Measurements from ENCODE around the gene SLC25A42. TPM values are rescaled to one million over a fixed set of nuclear protein-coding genes. Genes with fewer than 3 reads are reported as not detected.

Gene SLC25A42
- total RNA-seq, 4 donors from 2014 or later, result 4.1 to 17.3 (median 8.1) TPM

GRCh38 chr19:19042732-19043280, 21.0 kb upstream of the SLC25A42 start:
- no peak for TF ChIP-seq CTCF (IDR thresholded peaks at IDR 0.05; ENCODE audit: low read depth)

GRCh38 chr19:19043481-19043880, 20.3 kb upstream of the SLC25A42 start:
- no peak for TF ChIP-seq CTCF (IDR thresholded peaks at IDR 0.05; ENCODE audit: low read depth)

- TF ChIP-seq CTCF (IDR thresholded peaks at IDR 0.05; ENCODE audit: low read depth), result no peak
Measured at GRCh38 chr19:19043881-19044280, 19.9 kb upstream of the SLC25A42 start.

- TF ChIP-seq CTCF (IDR thresholded peaks at IDR 0.05; ENCODE audit: low read depth), result no peak
Measured at GRCh38 chr19:19049406-19049805, 14.4 kb upstream of the SLC25A42 start.

GRCh38 chr19:19050104-19050503, 13.7 kb upstream of the SLC25A42 start:
- TF ChIP-seq CTCF (IDR thresholded peaks at IDR 0.05; ENCODE audit: low read depth), result no peak

GRCh38 chr19:19050731-19051130, 13.1 kb upstream of the SLC25A42 start:
- TF ChIP-seq CTCF (IDR thresholded peaks at IDR 0.05; ENCODE audit: low read depth), result no peak

GRCh38 chr19:19051478-19052213, 12.1 kb upstream of the SLC25A42 start:
- no peak for TF ChIP-seq CTCF (IDR thresholded peaks at IDR 0.05; ENCODE audit: low read depth)
